ENCODE measurements around the gene ALDOC.
"Not testable (repeated sequence)": the region's sequence is repeated elsewhere in the genome, so short reads cannot be mapped to it uniquely, and the experiment has no call there.

Gene ALDOC

GRCh38 chr17:28580959-28581358 lies 4.3 kb upstream of the ALDOC start:
- DNase-seq: no peak

DNA sequence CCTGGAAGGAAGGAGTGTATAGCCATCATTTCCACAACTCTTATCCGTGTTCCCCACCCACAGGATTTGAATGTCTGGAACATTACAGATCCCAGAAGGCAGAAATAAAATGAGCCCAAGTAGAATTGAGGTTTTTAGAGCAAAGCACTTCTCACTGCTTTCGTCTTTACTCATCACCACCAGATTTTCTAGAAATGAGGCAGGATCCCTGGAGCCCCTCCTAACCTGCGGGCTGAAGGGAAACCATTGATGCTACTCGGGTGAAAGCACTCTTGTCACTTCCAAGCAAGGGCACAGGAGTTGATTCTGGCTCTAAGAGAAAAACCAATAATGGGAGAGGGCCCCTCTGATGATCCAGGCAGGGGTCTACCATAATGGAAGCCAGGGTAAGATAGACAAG lies 2.8 kb upstream of the ALDOC start:
- DNase-seq: no peak

GRCh38 chr17:28578246-28579195 lies 1.8 kb upstream of the ALDOC start:
- no peak for DNase-seq

- DNase-seq: no peak
Measured at GRCh38 chr17:28577466-28577824, 750 bp upstream of the ALDOC start.

- not testable (repeated sequence) for DNase-seq
Measured at GRCh38 chr17:28576016-28576415, 679 bp downstream of the ALDOC start.

- no peak for DNase-seq
Measured at GRCh38 chr17:28575126-28575795, 1.4 kb downstream of the ALDOC start.

DNA sequence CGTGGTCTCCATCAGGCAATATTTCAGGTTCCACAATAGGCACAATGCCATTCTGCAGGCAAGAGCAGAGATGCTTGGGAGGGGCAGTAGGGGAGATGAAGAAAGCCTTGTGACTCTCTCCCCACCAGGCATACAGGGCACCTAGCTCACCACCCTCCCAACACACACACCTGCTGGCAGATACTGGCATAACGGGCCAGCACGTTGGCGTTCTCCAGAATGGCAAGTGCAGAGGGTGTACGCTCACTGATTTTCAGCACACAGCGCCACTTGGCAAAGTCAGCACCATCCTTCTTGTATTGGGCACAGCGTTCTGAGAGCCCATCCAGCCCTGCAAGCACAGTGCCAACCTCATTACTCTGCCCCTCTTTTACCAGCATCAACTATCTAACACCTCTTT lies 2.2 kb downstream of the ALDOC start:
- DNase-seq: no peak

- no peak for DNase-seq
Measured at GRCh38 chr17:28573966-28574480, 2.7 kb downstream of the ALDOC start.

DNA sequence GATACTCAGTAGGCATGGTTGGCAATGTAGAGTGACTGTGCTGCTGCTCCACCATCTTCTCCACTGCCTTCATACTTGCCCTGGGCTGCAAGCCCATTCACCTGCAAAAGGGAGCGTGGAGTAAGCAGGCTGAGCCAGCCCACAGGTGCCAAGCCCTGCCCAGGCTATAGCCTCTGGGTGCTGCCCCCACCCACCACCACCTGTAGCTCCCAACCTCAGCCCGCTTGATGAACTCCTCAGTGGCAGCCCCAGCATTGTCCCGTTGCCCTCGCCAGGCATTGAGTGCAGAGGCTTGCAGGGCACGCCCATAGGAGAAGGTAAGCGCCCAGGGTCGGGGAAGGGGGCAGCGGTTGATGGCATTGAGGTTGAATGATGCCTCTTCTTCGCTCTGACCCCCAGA lies 3.2 kb downstream of the ALDOC start:
- DNase-seq: no peak

DNA sequence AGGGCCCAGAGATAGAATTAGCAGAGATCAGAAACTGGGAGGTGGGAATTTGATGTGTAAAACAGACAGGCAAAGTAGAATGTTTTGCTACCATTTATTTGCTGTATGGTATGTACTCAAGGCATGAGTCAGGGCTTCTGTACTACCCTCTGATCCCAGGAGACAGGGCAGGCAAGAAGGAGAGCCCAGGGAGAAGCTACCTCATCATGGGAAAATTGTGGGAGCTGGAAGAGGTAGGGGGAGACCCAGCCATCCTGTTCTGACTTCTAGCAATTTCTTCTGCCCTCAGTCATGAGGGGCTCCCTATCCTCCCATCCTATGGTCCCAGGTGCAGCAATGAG lies 3.7 kb downstream of the ALDOC start:
- DNase-seq: no peak

GRCh38 chr17:28572259-28573039 lies 4.2 kb downstream of the ALDOC start:
- no peak for DNase-seq

- DNase-seq: peak; percentile 53 to 91
Measured at GRCh38 chr17:28571361-28572122, 5.2 kb downstream of the ALDOC start, which contains the start of gene PIGS. TSS of gene PIGS (minus strand) at chr17:28571524. CDS start at chr17:28571496, 28 bp downstream.

DNA sequence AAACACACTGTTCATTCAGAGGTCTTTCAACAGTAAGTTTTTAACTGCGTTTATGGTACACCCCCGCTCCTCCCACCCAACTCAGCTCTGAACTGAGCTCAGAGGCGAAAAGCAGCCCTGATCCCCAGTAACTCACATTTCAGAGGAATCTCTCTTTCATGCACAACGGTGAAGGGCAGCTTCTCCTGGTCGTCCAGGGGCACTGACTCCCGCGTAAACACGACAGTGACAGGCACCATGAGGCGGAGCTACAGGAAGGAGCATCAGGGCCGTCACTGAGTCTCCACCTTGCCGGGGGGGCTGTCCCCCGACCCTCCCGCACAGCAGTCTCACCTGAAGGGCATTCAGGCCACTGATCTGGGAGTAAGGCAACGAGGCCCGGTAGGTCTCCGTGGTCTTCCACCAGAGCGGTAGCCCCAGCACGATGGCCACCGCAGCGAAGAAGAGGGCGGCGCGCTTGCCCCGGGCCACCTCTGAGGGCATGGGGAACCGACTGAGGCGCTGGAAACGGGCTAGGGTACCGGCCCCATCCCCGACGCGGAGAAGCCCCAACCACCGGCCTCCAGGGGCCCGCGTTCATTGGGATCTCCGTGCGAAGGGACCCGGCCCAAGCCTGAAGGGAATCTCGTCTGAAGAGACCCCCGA lies 5.9 kb downstream of the ALDOC start:
- DNase-seq: no peak

GRCh38 chr17:28569446-28569845 lies 7.2 kb downstream of the ALDOC start:
- DNase-seq: no peak

DNA sequence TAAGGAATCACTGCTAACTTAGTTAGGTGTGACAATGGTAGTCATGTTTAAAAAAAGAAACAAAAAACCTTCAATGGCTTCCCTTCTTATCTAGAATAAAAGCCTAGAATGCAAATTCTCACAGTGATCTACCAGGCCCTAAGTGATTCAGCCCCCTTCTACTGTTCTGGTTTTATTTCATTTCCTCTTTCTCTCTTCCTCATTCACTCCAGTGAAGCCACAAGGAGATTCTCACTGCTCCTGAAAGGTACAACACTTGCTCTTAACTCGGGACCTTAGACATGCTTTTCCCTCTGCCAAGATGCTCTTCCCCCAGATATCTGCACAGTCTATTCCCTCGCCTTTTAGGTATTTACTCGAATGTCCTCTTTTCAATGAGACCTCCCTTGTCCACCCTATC lies 9.1 kb downstream of the ALDOC start:
- no peak for DNase-seq

- no peak for DNase-seq
Measured at GRCh38 chr17:28563475-28563874, 13.2 kb downstream of the ALDOC start.

- DNase-seq: no peak
Measured at GRCh38 chr17:28555022-28555421, 21.7 kb downstream of the ALDOC start.

DNA sequence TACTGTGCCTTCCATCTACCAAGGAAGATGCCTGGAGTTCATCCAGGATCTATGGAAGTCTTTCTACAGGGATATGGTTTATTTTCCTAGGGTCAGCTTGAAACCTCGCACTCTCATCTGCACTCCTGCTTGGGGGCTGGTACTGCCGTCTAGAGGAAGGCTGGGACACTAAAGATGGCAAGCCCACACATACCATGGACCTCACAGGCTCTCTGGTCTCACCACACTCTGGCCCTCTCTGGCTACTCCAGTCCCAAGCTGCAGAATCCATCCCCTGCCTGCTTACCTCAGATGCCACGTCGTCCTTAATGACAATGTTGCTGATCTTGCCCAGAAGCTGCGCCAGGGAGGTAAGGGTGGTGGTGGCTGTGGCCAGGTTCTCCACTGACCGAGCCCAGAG lies 22.1 kb downstream of the ALDOC start:
- DNase-seq: no peak

DNA sequence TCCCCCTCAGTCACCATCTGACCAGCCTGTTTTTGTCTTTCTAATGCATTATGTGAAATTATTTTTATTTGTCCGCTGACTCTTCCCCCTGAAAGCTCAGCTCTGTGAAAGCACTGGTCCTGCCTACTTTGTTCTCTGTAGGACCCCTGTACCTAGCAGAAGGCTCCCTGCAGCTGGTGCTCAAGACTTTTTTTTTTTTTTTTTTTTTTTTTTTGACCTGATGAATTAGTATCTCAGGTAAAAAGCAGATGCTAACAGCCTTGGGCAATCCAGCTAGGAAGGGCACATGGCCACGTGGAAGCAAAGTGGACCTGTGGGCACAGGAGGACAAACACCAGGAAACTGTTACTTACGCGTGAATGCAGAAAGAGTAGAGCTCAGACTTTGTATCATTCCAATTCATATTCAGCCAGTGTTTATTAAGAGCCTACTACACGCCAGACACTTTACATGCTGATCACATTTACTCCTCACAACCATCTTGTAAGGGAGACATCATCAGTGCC lies 23.6 kb downstream of the ALDOC start:
- DNase-seq: no peak

GRCh38 chr17:28552176-28552999 lies 24.3 kb downstream of the ALDOC start, which contains the start of gene UNC119:
TSS of gene UNC119 (minus strand) at chr17:28552624. CDS start at chr17:28552557, 67 bp downstream.
- DNase-seq: peak; percentile 40 to 67
